Right ventricle myocardium superior (tissue), 1 donor: ENCODE results near the gene MON2. TPM values are rescaled to one million over a fixed set of nuclear protein-coding genes. Genes with fewer than 3 reads are reported as not detected.
"Not testable (repeated sequence)": the region's sequence is repeated elsewhere in the genome, so short reads cannot be mapped to it uniquely, and the experiment has no call there.

ENCODE experiments used
- ATAC-seq: fragments of 200-7000 bp; cut with Tn5 transposase; one replicate; pipeline ENCODE4 v1.9.1; 2020; ENCODE audit warnings: mild to moderate bottlenecking; ENCODE audit not compliant: poor library complexity
- DNase-seq: peaks from one replicate; pipeline ENCODE4 v3.0.0-alpha.2; 2020
- intact Hi-C: fragments of 100-400 bp; cut with DNase I; formaldehyde crosslinking; loops from one replicate; pipeline ENCODE4 v1.11.2; 2022
- total RNA-seq: library from RNA; stranded (reverse); fragmentation: NEBNext Ultra II Directional; extraction: Animal tissue kit (Norgen Biotek cat#: 25700); gene quantifications from one replicate; pipeline ENCODE4 v1.2.1, GENCODE V29; 2021
- donor health status: DM: no; HTN: yes; CAD: no; lungs with severe emphysema.

The MON2 gene
- total RNA-seq, 1 donor from 2014 or later = 12.5 TPM

- peak; percentile 75 for ATAC-seq
- intact Hi-C loops = no loop called here
- DNase-seq = no peak
Measured at GRCh38 chr12:62537551-62537950, 70.9 kb downstream of the MON2 start.

DNA sequence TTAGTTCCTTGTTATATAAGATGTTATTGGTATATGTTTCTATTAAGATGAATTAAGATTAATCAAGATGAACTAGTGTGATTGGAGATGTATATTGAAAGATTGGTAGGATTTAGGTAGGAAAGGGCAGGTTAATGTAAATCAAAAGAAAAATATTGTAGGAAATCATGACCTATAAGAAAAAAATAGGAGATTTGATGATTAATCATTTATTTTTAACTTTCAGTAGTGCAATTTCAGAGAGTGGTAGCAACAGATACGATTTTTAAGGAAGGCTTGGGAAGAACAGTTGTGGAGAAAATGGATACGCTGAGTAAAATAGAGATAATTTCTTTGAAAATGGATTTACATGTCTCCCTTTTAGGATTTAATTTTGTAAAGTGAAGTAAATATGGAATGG is 73.7 kb downstream of the MON2 start:
- no peak for ATAC-seq

GRCh38 chr12:62542814-62543213 is 76.2 kb downstream of the MON2 start:
- intact Hi-C loops = no loop called here
- ATAC-seq = no peak
- DNase-seq = no peak

More for the DNA sequence above, 73.7 kb downstream of the MON2 start:
- no peak for DNase-seq
- intact Hi-C loops = no loop called here

GRCh38 chr12:62543324-62543723 is 76.7 kb downstream of the MON2 start:
- no peak for ATAC-seq
- intact Hi-C loops = no loop called here
- no peak for DNase-seq

DNA sequence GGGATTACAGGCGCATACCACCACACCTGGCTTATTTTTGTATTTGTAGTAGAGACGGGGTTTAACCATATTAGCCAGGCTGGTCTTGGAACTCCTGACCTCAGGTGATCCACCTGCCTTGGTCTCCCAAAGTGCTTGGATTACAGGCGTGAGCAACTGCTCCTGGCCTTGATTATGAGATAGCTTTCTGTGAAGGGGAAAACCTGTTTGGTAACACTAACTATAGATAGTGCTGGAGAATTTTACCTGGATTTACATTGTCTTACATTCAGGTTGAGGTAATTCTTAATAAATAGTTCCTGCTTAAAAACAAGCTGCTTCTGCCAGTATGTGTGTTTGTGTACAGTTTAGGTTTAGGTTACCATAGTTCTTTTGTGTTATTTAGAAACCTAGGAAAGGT is 77.1 kb downstream of the MON2 start:
- no peak for ATAC-seq
- intact Hi-C loops = no loop called here
- no peak for DNase-seq

DNA sequence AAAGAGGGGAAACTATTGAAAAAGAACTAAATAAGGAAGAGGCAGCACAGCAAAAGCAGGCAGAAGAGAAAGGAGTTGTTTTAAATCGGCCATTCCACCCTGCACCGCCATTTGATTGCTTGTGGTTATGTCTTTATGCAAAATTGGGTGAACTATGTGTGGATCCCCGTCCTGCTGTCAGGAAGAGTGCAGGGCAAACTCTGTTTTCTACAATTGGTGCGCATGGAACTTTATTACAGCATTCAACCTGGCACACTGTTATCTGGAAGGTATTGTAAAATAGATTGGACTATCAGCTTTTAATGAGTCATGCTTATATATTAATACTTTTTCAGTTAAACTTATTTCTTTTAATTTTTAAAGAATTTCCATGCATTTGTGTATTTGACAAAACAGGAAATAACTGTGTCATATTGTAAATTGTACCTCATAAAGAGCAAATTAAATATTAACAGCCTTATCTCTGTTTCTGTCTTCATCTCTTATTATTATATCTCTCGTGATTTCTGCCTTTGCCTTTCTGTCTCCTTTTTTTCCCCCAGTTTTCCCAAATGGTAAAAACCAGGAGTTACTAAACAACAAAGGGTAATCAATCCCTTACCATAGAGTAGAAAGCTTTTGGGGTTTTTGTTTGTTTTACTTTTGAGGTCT is 86.4 kb downstream of the MON2 start:
- intact Hi-C loops = no loop called here
- no peak for DNase-seq
- no peak for ATAC-seq

DNA sequence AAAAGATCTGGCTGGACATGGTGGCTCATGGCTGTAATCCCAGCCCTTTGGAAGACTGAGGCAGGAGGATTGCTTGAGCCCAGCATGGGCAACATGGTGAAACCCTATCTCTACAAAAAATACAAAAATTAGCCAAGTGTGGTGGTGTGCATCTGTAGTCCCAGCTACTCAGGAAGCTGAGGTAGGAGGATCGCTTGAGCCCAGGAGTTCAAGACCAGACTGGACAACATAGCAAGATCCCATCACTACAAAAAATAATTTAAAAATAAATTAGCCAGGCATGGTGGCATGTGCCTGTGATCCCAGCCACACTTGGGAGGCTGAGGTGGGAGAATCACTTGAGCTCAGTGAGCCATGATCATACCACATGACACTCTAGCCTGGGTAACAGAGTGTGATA is 92.7 kb downstream of the MON2 start:
- ATAC-seq, intact Hi-C loops, DNase-seq: not testable (repeated sequence)

DNA sequence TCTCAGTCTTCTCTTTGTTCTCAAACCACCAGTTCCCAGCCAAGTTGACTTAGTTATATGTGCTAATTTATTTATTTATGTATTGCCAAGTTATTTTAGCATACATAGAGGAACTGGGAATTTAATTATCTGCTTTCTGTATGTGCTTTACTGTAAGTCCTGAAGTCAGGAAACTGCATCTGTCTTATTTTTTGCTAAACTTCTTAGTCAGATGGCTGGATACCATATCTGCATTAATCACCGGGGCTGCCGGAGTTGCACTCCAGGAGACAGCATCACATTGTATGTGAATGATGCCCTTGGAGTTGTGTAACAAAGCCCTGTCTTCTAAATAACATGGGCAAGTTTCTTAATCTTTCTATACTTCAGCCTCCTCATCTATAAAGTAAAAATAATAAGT is 96.2 kb downstream of the MON2 start:
- intact Hi-C loops = no loop called here
- DNase-seq = no peak
- ATAC-seq = no peak

DNA sequence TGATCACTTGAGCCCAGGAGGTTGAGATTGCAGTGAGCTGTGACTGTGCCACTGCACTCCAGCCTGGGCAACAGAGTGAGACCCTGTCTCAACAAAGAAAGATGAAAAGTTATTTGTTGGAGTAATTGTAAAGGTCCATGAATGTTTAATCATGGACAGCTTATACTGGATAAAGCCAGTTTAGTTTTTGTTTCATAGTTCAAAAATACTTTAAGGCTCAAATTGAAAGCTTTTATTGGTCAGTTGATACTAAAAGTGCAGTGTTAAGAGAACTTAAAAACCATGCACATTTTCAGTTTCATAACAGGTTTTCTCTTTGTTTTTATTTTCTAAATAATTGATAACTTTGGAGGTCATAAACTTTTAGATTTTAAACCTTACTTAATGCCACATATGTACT is 108.4 kb downstream of the MON2 start:
- ATAC-seq (no peak), DNase-seq (no peak)
- intact Hi-C loops = no loop called here

- intact Hi-C loops = no loop called here
- no peak for DNase-seq
- ATAC-seq = no peak
Measured at GRCh38 chr12:62576503-62576902, 109.9 kb downstream of the MON2 start.

DNA sequence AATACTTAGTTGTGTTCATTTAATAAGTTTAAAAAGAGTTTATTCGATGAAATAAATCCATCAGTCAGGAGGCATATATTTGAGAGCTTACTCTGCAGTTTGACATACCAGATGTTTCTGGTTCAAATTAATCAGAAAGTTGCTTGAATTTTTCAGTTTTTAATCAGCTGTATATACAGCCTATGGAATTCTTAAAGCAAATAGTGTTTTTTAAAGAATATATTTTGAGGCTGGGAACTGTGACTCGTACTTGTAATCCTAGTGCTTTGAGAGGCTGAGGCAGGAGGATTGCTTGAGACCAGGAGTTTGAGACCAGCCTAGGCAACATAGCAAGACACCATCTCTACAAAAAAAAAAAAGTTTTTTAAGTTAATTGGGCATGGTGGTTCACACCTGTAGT is 112.1 kb downstream of the MON2 start:
- intact Hi-C loops = no loop called here
- no peak for ATAC-seq

DNA sequence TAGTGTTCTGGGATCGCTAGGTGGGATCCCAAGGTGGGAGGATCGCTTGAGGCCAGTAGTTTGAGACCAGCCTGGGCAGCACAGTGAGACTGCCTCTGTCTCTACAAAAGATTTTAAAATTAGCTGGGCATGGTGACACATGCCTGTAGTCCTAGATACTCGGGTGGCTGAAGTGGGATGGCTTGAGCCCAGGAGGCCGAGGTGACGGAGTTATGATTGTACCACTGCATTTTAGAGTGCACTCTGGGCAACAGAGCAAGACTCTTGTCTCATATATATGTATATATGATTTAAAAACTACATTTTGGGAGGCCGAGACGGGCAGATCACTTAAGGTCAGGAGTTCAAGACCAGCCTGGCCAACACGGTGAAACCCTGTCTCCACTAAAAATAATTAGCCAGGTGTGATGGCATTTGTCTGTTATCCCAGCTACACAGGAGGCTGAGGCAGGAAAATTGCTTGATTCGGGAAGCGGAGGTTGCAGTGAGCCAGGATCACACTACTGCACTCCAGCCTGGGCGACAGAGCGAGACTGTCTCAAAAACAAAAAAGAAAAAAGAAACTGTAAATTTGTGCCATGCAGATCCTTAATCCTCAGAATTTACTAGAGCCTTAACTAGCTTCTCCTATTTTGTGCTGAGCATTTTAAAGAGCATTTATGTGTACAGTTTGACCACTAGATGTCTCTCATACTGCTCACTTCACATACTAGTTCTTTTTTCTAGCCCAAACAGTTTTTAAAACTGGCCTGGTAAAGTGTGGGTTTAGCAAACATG is 114.8 kb downstream of the MON2 start:
- peak; percentile 94 for ATAC-seq

More for the DNA sequence above, 112.1 kb downstream of the MON2 start:
- no peak for DNase-seq

DNA sequence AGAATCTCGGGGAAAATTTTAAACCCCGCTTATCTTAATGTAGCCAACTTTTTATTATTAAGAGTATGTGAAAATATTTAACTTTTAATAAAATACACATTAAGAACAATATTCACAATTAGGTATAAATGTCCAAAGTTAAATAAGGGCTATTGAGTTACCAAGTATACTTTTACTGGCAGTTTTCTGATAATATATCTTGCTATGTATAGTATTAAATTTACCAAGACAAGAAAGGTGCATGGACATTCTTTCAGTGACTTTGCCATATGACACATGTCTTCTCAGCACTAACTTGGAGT is 115.4 kb downstream of the MON2 start:
- intact Hi-C loops = loop anchor here (5.0 kb wide), 1 partner anchor 210 kb away; no protein-coding TSS in a partner anchor
- no peak for ATAC-seq
- no peak for DNase-seq

More for the DNA sequence above, 114.8 kb downstream of the MON2 start:
- intact Hi-C loops = loop anchor here (5.0 kb wide), 1 partner anchor 211 kb away; no protein-coding TSS in a partner anchor
- DNase-seq = peak; percentile 49

DNA sequence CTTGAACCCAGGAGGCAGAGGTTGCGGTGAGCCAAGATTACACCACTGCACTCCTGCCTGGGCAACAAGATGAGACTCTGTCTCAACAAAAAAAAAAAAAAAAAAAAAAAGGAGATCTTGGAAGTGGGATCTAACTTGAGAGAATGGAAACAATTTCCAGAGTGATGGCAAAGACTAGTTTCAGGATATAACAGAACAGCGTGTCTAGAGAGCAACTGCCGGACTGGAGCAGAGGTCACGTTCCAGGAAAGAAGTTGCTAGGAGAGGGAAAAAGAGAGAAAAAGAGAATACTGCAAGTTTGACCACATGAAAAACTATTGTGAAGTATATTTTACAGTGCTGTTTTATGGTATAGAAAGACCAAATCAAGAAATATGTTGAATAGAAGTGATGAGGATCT is 118.0 kb downstream of the MON2 start:
- intact Hi-C loops = loop anchor here (5.0 kb wide), 1 partner anchor 208 kb away; no protein-coding TSS in a partner anchor

DNA sequence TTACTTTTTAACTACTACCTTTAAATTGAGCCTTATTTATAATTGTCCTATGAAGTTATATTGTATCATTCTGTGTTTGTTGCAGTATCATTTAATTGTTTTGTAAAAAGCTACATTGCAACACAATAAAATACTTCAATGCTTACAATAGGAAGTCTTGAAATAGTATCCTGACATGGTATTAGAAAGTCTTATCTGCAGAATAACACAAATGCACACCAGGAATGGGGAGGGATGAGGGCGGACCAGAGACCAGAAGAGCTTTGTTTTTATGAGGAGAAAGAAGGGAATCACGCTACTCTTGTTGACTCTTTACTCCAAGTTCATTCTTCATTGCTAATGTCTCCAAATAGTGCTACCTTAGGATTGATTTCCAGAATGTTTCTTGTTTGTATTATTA is 120.2 kb downstream of the MON2 start:
- DNase-seq (no peak), ATAC-seq (no peak)
- intact Hi-C loops = no loop called here

More for the DNA sequence above, 118.0 kb downstream of the MON2 start:
- ATAC-seq (no peak), DNase-seq (no peak)

DNA sequence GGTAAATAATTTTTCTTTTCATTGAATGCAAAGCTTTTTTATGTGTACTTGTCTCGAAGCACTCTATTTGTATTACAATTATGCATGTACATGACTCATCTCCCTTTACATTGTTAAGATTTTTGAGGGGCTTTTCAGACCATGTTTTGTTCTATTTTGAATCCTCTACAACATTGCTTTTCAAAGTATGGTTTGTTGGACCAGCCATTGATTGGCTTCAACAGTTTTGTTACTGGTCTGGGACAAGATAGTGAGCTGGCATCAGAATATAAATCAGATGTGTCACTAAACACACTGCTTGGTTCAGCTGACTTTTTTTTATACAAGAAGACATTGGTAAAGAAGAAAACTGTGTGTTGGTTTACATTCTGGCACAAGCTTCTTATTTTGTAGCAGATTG is 122.3 kb downstream of the MON2 start:
- intact Hi-C loops = no loop called here
- no peak for DNase-seq
- no peak for ATAC-seq

DNA sequence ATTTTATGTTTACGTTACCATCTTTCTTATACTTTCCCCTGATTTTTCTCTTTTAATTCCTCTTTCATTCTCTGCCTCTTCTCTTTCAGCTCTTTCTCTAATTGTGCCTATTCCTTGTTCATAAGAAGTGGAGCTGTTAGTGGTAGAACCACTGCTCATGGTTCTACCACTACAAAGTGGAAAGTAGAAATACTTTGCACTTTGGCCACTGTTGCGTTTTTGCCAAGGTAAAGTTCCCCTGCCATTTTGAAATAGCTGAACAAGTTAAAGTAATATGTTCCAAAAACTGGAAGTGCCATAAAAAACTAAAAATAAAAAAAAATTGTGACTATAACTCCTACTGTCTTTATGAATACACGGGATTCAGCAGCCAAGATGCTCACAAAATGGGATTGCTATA is 130.6 kb downstream of the MON2 start:
- intact Hi-C loops = no loop called here
- no peak for ATAC-seq
- no peak for DNase-seq

DNA sequence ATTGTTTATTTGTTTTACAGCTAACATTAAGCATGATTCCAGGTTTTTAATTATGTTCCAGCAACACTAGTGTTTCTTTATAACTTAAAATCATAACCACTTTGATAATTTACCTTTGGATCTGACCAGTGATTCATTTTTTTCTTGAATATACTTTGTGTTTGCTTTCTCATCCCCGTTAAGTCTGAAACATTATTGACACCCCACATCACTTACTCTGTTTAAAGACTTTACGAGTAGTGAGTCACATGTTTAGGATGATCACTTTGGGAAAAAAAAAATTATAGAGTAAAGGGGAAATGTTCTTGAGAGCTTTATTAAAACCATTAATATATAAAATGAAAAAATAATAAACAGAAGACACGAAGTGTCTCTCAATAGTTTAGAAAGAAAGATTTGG is 132.2 kb downstream of the MON2 start:
- no peak for ATAC-seq
- no peak for DNase-seq
- intact Hi-C loops = no loop called here

- ATAC-seq = no peak
- intact Hi-C loops = no loop called here
- DNase-seq = no peak
Measured at GRCh38 chr12:62599854-62600437, 133.3 kb downstream of the MON2 start.

DNA sequence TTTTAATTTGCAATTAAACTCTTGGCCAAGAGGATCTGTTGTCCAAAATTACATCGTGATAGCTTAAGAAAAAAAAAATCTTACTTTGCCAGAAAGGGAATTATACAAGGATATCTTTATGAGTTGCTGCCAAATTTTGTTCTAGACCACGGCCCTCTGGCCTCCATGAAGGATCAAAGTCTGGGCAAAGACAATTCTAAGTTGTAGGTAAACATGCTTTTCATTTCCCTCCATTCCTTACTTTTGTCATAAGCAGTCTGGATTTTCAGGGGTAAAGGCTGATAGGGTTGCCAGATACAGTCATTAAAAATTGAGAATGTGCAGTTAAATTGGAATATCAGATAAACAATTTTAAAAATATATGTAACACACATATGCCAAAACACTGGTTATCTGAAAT is 135.1 kb downstream of the MON2 start:
- DNase-seq (no peak), ATAC-seq (no peak)
- intact Hi-C loops = no loop called here
